Measurements from ENCODE around the gene FGL2. TPM values are rescaled to one million over a fixed set of nuclear protein-coding genes. Genes with fewer than 3 reads are reported as not detected.
A peak's percentile ranks its signal among the peaks of the same experiment; 100 is the strongest.

Gene FGL2
- total and polyA plus RNA-seq, 2 of the 4 experiments (the other 2 are of a cell fraction): 0.32 to 1.3 TPM

- intact Hi-C loops (cut with micrococcal nuclease): no loop called here
- Histone ChIP-seq H3K9me3 (ENCODE audit: control insufficient read depth, insufficient read depth, low read length) (no peaks in the 10 kb centered on the region), H4K5ac (ENCODE audit: low read depth, low read length) (no peak overlapping the region), H2AK9ac (replicated peaks; ENCODE audit: low read depth, low read length, poor library complexity) (no peak overlapping the region), H3K4ac (ENCODE audit: low read depth, low read length) (no peak overlapping the region), H3K23ac (ENCODE audit: low read depth, low read length) (no peak overlapping the region), H3K4me3 (ENCODE audit: insufficient read depth, low read depth, low read length) (no peak overlapping the region), H3K9me1 (ENCODE audit: insufficient read depth, low read length) (no peaks in the 10 kb centered on the region), H3K79me1 (ENCODE audit: low read depth in 1 of 2, low read length in 2 of 2) (no peaks in the 10 kb centered on the region), H4K91ac (ENCODE audit: insufficient read depth, low read depth, low read length) (peak overlapping the region; percentile 11; the same call in 1 of the 2 replicates), H3K14ac (replicated peaks; ENCODE audit: low read depth, low read length) (no peak overlapping the region), H3K27me3 (ENCODE audit: control insufficient read depth, insufficient read depth, low read length) (no peaks in the 10 kb centered on the region), H2BK15ac (ENCODE audit: low read depth, low read length) (no peak overlapping the region), H3K9ac (ENCODE audit: low read depth, low read length) (no peak overlapping the region), H2BK120ac (ENCODE audit: low read depth, low read length) (no peak overlapping the region), H2AFZ (replicated peaks; ENCODE audit: low read length, poor library complexity) (no peak overlapping the region), H2BK20ac (ENCODE audit: low read depth, low read length) (no peak overlapping the region), H3K4me1 (ENCODE audit: control insufficient read depth, insufficient read depth, low read length) (peaks cover 4% of the 10 kb centered on the region), H3K18ac (ENCODE audit: low read depth, low read length) (no peak overlapping the region), H2AK5ac (ENCODE audit: low read depth, low read length) (0 out of 2 replicates have a peak overlapping the region, but pooled peaks have one; percentile 1), H3K27ac (ENCODE audit: insufficient read depth, low read length) (no peak overlapping the region), H2BK5ac (ENCODE audit: low read depth, low read length, poor library complexity, severe bottlenecking) (no peak overlapping the region), H3K4me2 (ENCODE audit: low read depth, low read length) (no peak overlapping the region), H3K56ac (ENCODE audit: extremely low read depth, insufficient read depth, low read length) (no peak overlapping the region), H4K8ac (ENCODE audit: low read depth in 2 of 2, low read length in 2 of 2) (no peak overlapping the region), H3K36me3 (ENCODE audit: control insufficient read depth, insufficient read depth, low read length) (no peaks in the 10 kb centered on the region), H4K20me1 (ENCODE audit: insufficient read depth, low read length) (no peaks in the 10 kb centered on the region)
- TF ChIP-seq CTCF (conservative IDR thresholded peaks at IDR 0.05; ENCODE audit: low read depth, low read length): no peak
- WGBS, 2 experiments (ENCODE audit: extremely low coverage in 2 of 2, insufficient read length in 1 of 2): no CpG with 5 or more reads among the region's 2 CpGs
- ChIA-PET CTCF (interaction anchor here (0.6 to 0.8 kb wide), 2 partner anchors 39 to 191 kb away, joined by 3 to 7 read pairs; no protein-coding TSS in a partner anchor), POLR2A (ENCODE audit: unreplicated experiment) (no interaction called here)
- ATAC-seq (ENCODE audit: low read depth) (no peak), DNase-seq (no peak)
- in situ Hi-C loops (cut with MboI; ENCODE audit: low sequenced_read_pairs): no loop called here
- dilution Hi-C loops (cut with HindIII; ENCODE audit: low sequenced_read_pairs, unreplicated experiment): no loop called here
- no TSS peak for BruUV-seq (replicated peaks)
Measured at GRCh38 chr7:77223261-77223660, 23.6 kb upstream of the FGL2 start.

Measured in IMR-90 (cell line).